GM18868 (cell line): ENCODE results near the gene STK40.

Experiments used
- ATAC-seq: cut with Tn5 transposase; IDR thresholded peaks from one replicate; pipeline ENCODE4 v1.9.1; 2021; ENCODE audit warnings: mild to moderate bottlenecking, moderate library complexity; ENCODE audit not compliant: unreplicated experiment

The STK40 gene

DNA sequence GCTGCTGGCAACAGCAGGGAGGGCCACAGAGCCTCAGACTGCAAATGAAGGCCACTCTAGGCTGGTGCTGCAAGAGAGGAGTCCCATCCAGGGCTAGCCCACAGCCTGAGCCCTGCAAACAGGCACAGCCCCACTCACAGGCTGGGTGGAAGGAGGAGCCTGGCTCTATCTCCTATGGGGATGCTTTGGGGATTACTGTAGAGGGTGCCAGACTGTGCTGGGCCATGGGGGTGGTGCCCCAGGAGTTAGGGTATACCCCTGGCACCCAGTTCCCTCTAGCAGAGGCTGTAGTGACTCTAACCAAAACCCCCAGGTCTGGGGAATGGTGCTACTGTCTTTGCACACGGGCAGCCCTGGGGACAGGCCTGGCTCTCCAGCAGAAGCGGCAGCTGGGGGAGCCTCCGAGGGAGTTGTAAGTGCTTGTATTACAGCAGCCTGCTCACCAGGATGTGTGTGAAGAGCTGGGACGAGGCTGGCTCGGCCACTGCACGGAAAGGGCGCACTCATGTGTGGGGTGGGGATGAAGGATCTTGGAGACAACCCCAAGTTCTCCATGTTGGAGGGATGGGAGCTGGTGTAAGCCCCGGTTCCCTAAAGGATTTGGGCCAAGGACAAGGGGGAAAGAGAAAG, 38.9 kb downstream of the STK40 start:
- no peak for ATAC-seq

DNA sequence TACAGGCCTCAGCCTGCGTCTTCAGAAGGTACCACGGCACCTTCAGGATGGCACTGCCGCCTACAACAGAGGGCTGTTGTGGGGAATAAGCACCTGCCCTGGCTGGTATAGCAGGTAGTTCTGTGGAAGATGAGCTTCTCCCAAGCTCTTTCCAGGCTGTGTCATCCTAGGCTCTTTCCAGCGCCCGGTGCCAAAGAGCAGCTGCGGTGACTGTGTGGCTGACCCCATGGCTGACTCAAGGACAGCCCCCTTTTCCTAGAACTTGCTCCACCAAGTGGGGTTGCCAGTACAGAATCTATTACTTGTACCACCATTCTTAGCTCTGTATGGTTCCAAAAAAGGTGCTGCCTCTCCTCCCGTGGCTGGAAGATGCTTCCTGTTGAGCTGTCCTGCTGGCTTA, 40.4 kb downstream of the STK40 start:
- no peak for ATAC-seq

DNA sequence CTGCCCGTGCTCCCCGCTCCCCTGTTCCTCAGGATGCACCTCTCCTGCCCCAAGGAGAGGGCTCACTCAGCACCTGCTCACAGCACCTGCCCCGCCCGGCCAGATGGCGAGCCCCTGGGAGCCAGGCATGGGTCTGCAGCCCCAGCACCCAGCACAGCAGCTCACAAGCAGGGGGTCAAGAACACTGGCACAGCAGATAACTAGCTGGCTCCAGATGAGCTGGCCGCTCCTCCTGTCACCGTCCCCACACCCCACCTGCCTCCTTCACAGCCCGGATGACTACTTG, 41.4 kb downstream of the STK40 start:
- no peak for ATAC-seq

DNA sequence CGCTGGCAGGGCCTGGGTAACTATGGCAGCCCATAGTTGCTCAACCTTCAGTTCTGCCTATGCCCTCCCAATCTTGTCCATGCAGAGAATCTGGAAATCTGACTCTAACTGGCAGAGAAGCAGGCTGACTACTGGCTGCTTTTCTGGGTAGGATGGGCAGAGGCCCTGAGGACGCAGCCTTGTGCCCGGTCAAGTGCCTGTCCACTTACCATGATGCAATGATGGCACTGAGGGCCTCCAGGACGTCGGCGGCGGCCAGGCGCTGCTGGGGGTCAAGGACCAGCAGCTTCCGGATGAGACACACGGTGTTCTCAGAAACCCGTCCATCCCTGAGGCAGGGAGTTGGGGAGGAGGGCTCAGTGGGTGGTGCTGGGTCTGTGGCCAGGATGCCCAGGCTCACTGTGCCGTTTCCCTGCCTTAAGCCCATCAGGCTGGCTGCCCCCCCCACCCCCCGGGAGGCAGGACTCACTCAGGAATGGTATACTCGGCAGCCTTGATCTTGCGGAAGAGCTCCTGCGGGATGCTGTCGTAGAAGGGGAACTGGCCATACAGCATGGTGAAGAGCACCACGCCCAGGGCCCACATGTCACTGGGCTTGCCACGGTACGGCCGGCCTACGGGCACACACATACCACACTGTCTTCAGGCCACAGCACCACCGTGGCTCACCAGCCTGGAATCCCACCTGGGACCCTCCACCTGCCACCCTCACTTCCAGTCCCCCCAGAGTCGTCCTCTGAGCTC, 41.9 kb downstream of the STK40 start:
- no peak for ATAC-seq

DNA sequence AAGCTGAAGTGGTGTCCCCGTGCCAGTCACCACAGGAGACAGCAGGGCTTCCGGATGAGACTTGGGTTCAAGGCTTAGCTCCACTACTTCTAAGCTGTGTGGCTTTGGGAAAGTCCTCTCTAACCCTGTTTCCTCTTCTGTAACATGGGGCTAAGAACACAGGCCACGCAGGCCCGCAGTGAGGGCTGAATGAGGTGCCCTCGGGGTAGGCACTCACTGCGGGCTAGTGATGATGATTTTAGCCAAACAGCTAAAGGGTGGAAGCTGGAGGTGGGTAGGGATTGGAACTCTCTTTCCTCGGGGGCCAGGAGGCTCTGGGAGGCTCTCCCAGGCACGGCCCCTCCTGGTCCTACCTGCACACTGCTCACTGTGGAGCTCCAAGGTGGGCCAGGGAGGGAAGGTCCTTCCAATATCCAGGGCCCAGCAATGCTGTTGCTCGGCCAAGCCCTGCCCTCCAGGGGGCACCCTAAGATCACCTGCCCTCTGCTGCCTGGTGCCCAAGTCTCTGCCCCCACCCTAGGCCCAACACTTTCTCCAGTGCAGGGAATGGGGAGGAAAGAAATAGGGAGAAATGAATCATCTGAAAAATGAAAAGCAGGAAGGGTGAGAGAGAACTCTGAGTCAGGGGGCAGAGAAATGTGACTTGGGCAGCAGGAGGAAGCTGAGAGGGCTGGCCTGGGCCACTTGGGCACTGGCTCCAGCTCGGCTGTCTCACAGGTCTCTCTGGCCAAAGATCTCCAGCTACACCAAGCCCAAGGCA, 43.1 kb downstream of the STK40 start:
- no peak for ATAC-seq

DNA sequence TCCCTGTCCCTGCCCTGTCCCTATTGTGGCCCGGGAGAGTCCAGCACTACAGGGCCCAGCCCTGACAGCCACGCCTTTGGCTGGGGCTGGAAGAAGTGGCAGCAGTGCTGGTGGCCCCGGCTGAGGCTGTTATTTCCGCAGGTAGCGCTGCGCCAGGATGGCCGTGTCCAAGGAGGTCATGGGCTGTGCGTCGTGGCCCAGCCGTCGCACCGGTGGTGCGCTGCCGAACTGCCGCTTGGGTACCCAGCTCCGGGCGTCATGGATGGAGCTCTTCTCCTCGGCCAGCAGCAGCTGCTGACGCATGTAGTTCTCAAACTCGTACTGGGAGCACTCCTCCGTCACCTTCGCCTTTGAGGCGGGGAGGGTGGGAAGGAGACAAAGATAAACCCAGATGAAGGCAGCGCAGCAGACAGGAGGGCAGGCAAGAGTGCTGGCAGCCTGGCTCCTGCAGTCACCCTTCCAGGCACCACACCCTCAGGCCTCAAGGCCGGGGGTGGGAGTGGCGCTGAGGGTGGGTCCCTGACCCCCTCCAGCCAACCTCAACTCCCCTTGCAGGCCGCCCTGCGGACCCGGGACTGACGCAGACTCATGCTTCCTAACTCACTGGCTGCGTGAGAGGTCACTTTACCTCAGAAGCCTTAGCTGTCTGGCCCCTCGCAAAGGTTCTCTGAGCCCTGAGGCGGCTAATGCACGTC, 44.0 kb downstream of the STK40 start:
- ATAC-seq: no peak

DNA sequence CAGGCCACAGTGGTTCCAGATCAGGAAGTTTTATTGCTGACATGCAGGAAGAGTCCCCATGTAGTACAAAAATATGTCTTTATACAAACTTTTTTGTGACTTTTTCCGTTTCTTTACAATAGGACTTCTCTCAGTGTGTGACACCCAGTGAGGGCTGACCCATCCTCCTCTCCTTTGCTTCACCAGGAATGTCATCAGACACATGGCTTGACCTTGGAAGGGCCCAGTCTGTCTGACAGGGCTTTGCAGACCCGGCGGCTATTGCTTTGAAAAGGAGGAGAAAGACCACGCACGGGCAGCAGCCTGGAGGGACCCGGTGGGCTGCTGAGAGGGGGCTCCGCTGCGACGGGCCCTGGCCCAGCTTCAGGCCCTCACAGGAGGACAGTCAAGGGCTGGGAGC, 46.1 kb downstream of the STK40 start:
- no peak for ATAC-seq

DNA sequence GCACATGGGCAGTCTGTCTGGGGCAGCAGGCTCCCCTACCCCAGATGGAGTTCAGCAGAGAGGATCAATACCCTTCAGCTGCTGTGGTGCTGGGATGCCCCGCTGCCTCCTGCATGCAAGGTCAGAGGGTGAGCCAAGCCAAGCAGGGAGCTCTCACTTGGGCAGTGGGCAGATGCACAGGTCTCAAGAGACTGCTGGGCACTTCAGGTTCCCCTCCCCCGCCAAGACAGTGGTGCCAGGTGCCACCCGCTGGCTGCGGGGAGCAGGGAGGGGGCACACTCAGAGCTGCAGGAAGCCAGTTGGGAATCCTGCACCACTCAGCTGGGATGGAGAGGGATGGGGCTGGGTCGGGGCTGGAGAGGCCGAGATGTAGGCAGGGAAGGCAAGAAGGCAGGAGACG, 46.5 kb downstream of the STK40 start:
- ATAC-seq: no peak

DNA sequence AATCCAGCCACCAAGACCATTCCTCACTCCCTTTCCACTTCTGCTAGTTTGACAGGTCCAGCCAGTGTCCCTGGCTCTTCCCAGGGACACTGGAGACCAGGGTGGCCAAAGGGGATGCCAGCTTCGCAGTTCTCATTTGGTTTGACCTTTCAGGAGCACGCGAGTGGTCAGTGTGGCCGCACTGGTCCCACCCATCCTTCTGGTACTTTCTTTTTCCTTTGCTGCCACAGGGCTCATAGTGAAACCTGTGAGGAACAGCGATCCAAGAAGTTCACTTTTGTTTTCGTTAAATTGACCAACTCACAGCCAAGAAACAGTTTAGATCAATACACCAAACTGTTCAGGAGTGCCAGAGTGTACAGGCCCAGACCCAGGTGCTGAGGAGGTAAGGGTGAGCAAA, 47.9 kb downstream of the STK40 start:
- no peak for ATAC-seq

DNA sequence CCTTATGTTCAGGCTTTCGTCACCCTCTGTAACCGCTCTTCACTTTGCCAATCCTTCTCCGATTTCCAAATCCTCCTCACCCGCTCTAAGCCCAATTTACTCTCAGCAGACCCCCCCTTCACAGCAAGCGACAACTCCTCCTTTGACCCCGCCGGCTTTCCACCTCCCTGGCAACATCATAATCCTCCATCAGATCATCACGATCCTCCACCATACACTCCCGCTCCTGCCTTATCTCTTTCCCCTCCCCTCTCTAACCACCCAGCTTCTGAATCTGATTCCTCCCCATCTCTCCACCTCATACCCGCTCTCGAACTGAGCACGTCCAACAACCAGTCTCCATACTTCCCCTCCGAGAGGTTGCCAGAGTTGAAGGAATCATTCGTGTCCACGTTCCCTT, 54.8 kb downstream of the STK40 start:
- ATAC-seq: no peak

DNA sequence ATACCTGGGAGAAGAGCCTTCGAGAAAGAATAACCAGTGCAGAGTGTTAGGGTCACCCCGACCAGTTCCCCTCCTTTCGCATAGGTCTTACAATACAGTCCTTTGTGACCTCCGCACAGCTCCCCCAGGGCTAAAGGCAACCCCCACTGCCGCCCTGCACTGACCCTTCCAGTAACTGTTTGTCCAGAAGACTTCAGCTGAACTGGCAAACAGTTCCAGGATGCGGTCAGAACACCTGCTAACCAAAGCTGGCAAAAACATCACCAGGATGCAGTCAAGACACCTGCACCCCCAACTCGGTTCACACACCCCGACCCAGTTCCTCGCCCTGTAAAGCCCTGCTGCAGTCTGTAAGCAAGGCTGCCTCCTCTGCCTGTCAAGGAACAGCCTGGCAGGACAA, 55.9 kb downstream of the STK40 start:
- ATAC-seq: no peak

DNA sequence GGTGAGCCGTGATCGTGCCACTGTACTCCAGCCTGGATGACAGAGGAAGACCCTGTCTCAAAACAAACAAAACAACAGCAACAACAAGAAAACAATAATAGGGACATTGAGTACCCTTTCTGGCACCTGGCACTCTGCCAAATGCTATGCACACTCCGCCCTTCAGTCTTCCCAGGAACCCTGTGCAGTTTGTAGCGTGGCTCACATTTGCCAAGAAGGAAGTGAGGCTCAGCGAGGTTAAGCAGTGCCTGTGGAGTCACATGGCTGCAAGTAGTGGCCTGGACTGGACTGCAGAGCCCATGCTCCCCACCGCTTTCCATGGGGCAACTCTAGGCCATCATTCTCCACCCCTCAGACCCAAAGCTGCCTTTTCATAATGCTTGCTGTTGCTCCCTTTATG, 57.0 kb downstream of the STK40 start:
- no peak for ATAC-seq

DNA sequence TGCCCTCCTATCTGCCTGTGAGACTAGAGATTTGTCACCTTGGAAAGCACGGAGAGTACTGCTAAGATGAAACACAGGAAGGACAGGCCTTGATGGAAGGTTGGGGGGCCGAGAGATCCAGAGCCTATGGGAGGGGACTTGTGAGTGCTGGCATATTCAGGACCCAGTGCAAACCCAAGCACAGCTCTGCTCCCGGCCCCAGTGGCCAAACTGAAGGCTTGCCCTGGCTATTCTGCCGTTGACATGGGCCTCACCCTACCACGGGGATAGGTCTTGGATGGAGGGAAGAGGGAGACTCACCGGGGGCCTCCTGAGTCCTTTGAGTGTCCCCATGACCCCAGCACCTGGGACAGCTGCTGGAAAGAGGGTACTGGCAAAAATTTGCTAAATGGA, 57.6 kb downstream of the STK40 start:
- ATAC-seq: no peak

DNA sequence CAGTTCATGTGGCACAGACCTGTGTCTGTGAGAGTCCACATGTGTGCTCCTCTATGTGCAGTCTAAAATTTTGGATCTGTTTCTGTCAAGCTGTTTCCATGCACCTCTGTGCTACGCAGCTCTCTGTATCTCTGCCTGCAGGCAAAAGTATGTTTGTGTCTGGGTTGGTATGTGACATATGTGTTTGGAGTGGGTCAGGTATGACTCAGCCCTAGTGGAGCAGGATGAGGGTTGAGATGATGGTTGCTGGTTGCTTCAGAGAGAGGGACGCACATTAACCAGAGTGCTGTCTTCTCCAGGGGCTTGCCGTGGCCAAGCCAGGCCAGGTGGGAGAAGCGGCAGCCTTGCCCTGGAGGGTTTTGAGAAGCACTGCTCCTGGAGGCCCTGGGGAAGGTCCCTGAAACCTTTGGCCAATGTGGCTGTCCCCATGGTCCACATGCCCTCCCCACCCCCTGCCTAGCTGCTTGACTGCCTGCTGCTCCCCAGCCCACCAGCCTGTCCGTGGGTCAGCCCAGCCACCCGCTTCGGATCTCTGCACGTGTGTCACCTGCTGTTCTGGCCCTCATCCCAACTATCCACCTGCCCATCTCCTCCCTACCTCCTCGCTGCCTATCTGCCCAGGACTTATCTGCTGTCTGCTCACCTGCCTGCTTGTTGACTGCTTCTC, 58.2 kb downstream of the STK40 start:
- ATAC-seq: no peak

DNA sequence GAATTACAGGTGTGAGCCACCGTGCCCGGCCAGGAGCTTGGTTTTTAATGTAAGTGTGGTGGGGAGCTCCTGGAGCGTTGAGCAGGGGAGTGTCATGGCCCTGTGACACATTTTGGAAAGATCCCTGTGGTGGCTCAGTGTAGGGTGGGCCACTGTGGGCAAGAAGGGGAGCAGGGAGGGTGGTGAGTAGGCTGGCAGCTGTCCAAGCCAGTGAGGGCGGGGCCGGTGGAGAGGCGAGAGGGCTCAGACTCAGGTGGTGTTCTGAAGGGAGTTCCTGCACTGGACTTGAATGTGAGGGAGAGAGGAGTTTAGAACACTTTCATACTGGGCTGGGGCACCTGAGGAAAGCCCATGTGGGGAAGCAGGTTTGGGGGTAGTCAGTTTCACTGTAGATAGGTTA, 59.2 kb downstream of the STK40 start:
- ATAC-seq: no peak

DNA sequence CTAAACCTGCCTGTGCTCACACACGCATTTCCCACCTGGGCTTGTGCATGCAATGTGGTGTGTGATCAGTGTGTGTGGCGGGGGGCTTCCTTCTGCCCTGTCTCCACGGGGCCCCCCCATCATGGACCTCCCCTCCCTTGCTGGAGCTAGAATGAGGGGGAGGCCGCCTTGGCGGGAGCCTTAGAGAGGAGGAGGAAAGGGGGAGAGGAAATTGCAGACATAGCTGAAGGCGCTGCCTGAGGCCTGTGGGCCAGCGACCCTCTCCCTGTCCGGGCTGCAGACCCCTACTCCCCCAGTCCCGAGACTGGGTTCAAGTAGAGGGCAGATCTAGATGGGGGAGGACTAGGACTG, 61.4 kb downstream of the STK40 start:
- ATAC-seq: no peak

DNA sequence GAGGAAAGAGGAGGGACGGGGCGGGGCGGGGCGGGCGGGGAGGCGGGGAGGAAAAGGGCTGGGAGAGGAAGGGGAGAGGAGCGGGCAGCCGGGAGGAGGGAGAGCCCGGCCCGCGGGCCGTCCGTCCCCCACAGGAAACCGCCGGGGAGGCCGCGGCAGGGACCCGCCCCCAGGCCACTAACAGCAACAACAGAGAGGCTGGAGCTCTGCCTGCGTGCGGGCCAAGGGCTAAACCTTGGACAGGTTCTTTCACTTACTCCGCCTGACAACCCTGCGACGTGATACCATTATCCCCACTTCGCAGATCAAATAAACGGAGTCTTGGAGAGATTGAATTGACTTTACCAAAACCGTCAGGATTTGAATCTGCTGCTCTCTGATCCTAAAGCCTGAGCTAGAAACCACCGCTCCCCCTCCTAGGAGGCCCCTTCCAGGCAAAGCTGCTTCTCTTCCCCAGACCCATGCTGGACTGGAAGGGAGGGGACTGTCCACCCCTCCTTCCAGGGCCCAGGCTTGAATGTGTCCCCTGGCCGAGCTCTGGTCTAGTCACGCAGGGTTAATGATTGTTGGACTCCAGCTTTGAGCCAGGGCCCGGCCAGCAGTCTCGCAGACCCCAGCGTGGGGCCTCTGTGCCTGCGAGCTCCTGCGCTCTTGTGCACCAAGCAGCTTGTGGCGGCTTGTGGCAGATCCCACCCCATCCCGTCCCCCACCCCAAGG, 61.9 kb downstream of the STK40 start, which contains the start of gene EVA1B:
Gene EVA1B (minus strand): TSS at position 10 of the 717 bp plus-strand sequence. CDS start 608 bp downstream, outside the sequence.
- ATAC-seq: no peak

DNA sequence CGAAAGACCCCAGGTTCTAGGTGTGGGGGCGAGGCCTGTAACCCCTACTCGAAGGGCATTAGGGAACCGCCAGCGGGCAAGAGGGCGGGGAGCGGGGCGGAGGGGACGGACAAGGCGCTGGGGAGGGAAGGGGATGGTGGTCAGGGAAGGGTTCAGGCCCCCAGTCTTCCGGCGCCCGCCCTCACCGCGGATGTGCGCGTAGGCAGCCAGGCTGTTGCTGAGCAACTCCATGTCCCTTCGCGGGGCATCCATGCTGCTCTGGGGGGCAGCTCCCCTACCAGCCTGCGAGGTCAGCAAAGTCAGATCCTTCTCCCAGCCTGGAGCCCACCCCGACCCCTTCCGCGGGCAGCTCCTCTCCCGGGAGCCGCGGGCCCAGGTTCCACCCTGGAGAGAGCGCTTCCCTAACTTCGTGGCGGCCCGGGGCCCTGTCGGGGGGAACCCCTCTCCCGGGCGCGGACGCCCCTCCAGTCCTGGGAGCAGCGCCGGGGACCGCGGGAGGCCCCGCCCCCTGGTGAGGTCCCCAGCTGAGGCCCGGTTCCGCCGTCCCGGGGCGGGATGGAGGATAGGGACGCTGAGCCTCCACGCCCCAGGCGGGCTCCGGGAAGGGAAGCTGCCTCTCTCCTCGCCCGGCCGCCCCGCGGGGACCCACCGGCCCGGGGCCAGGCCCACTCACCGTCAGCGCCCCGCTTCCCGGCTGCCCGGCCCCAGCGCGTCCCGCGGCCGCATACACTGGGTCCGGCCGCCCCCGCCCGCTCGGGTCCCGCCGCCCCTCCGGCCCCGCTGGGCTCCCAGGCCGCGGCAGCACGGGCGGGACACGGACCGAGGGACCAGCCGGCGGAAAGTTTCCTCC, 62.7 kb downstream of the STK40 start:
- no peak for ATAC-seq

DNA sequence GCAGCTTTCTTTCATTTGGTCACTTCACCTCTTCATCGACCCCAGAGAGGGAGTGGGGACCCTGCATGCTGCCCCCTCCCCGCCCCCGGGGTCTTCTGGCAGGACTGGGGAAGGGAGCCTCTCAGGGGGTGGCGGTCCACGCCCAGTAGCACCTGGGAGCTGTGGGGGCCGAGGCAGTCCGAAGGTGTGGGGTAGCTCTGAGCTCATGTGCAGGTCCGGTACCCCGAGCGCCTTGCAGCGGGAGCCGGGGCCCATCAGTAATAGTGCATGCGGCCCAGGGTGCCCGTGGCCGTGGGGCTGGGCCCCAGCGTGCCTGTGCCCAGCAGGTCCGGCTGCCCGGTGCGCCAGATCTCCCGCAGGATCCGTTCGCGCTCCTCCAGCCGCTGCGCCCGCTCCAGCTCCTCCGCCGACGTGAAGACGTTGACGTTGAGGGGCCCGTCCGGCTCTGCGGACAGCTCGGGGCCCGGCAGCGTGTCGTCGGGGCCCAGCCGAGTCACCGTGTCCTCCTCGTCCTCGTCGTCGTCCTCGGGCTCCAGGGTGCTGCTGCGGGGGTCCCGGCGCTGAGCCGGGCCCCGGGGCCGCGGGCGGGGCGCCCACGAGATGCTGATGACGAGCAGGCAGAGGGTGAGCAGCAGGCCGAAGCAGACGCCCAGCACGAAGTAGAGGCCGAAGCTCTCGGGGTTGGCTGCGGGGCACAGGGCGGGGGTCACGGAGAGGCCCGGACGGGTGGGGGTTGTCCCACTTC, 63.5 kb downstream of the STK40 start:
- ATAC-seq: no peak
